HepG2 (cell line): Measurements from ENCODE around the gene JAG1. TPM values are rescaled to one million over a fixed set of nuclear protein-coding genes. Genes with fewer than 3 reads are reported as not detected.

Source experiments
- ATAC-seq: fragments of 200-7000 bp; cut with Tn5 transposase; 3 replicates; pipeline ENCODE4 v1.9.1; 2020; ENCODE audit warnings: mild to moderate bottlenecking, moderate library complexity
- BruUV-seq: library from RNA; stranded (reverse); fragments of 400-500 nt; replicated peaks from 2 replicates; lab custom pipeline; 2021; lab: Mats Ljungman, UMichigan
- CTCF ChIA-PET: fragments of 300-600 bp; formaldehyde crosslinking; extraction: SDS; loops from one replicate; lab custom pipeline; 2021; ENCODE audit warnings: low total read pairs, inconsistent platforms, low intra/inter-chr PET ratio; lab: Yijun Ruan, JAX
- POLR2A ChIA-PET: fragments of 350-600 bp; sonication (Branson Sonifier 250); formaldehyde crosslinking; loops from one replicate; lab custom pipeline; 2020; ENCODE audit warnings: antibody characterized with exemption, inconsistent platforms; lab: Yijun Ruan, JAX
- DNase-seq: peaks from one replicate; pipeline ENCODE4 v3.0.0-alpha.2; 2015; ENCODE audit warnings: low spot score
- FAIRE-seq: peaks from 3 replicates; lab custom pipeline; 2011; peaks lifted over from hg19 to GRCh38; lab: Jason Lieb, UNC
- H2AFZ ChIP-seq: one replicate; pipeline ENCODE4 v1.6.1; 2011; ENCODE audit warnings: low read length, inconsistent platforms
- H3K27ac ChIP-seq: fragments of 300-600 bp; 3 replicates; pipeline ENCODE4 v1.8.0; 2011; ENCODE audit warnings: mixed run types, mild to moderate bottlenecking, mixed read lengths, low read length, inconsistent platforms; ENCODE audit not compliant: insufficient read depth; ENCODE audit errors: extremely low read length
- H3K27me3 ChIP-seq, 2 experiments: fragments of 200-600 bp in 1 of 2; 2 replicates in 1 of 2; 3 replicates in 1 of 2; pipeline versions ENCODE4 v1.6.0 to v1.8.0; 2011; ENCODE audit warnings: low read length in 2 of 2, mild to moderate bottlenecking in 2 of 2, moderate library complexity in 2 of 2, inconsistent platforms in 1 of 2; ENCODE audit not compliant: insufficient read depth in 2 of 2, control insufficient read depth in 1 of 2
- H3K36me3 ChIP-seq, 2 experiments: fragments of 200-600 bp in 1 of 2; replicated peaks in 1 of 2; 2 replicates in 1 of 2; 3 replicates in 1 of 2; pipeline versions ENCODE4 v1.5.1 to v1.8.0; 2011; ENCODE audit warnings: low read length in 2 of 2, inconsistent platforms in 1 of 2; ENCODE audit not compliant: insufficient read depth in 2 of 2, control insufficient read depth in 1 of 2
- H3K4me1 ChIP-seq: 2 replicates; pipeline ENCODE4 v1.5.1; 2012; ENCODE audit warnings: low read length, inconsistent platforms; ENCODE audit not compliant: insufficient read depth
- H3K4me2 ChIP-seq: 2 replicates; pipeline ENCODE4 v1.6.0; 2011; ENCODE audit warnings: low read depth, low read length, inconsistent platforms
- H3K4me3 ChIP-seq, 3 experiments: fragments of 200-600 bp in 1 of 3; sonication (generic), shearing (Covaris generic) in 1 of 3; replicated peaks in 1 of 3; 2 replicates each; pipeline ENCODE4 v1.5.1; 2011 to 2016; ENCODE audit warnings: low read length in 3 of 3, inconsistent platforms in 2 of 3, low read depth in 2 of 3, mild to moderate bottlenecking in 2 of 3, control low read depth in 1 of 3, mixed read lengths in 1 of 3; ENCODE audit not compliant: insufficient read depth in 1 of 3
- H3K79me2 ChIP-seq: one replicate; pipeline ENCODE4 v1.6.1; 2011; ENCODE audit warnings: low read length, inconsistent platforms; ENCODE audit not compliant: insufficient read depth
- H3K9ac ChIP-seq: 2 replicates; pipeline ENCODE4 v1.6.0; 2011; ENCODE audit warnings: mild to moderate bottlenecking, low read depth, low read length, inconsistent platforms; ENCODE audit not compliant: insufficient read depth
- H3K9me3 ChIP-seq: 2 replicates; pipeline ENCODE4 v1.5.1; 2012; ENCODE audit warnings: mild to moderate bottlenecking, low read length
- H4K20me1 ChIP-seq: 2 replicates; pipeline ENCODE4 v1.6.0; 2011; ENCODE audit warnings: inconsistent platforms, mild to moderate bottlenecking, low read length, moderate library complexity; ENCODE audit not compliant: insufficient read depth
- CREB1 ChIP-seq, 2 experiments: fragments of 450-650 bp in 1 of 2; IDR thresholded peaks; 2 replicates each; pipeline ENCODE4 v1.6.1; 2016 to 2017; ENCODE audit warnings: control low read depth in 1 of 2, mild to moderate bottlenecking in 1 of 2, missing compliant biosample characterization in 1 of 2, missing genetic modification characterization in 1 of 2
- FOSL1 ChIP-seq: sonication (generic); formaldehyde crosslinking; IDR thresholded peaks from 2 replicates; pipeline ENCODE4 v1.9.0; 2021; ENCODE audit warnings: missing genetic modification reagents, borderline replicate concordance
- HNRNPL ChIP-seq: fragments of 200-400 bp; formaldehyde crosslinking; IDR thresholded peaks from 2 replicates; pipeline ENCODE4 v1.6.1; 2017; ENCODE audit warnings: mild to moderate bottlenecking, low read depth, low read length
- MAFK ChIP-seq, 2 experiments: IDR thresholded peaks in 1 of 2; conservative IDR thresholded peaks in 1 of 2; 2 replicates each; pipeline ENCODE4 v1.6.1; 2011; ENCODE audit warnings: improper control_type of control experiment in 2 of 2, low read length in 2 of 2
- NCOA5 ChIP-seq: sonication (generic); formaldehyde crosslinking; IDR thresholded peaks from 2 replicates; pipeline ENCODE4 v1.4.0; 2020; ENCODE audit warnings: missing genetic modification reagents
- NR2C2 ChIP-seq: sonication (generic); formaldehyde crosslinking; IDR thresholded peaks from 2 replicates; pipeline ENCODE4 v1.4.0; 2020; ENCODE audit warnings: missing genetic modification reagents, mild to moderate bottlenecking, moderate library complexity, borderline replicate concordance
- POLR2A ChIP-seq, 2 experiments: IDR thresholded peaks; 2 replicates each; pipeline ENCODE4 v1.6.1; 2011; ENCODE audit warnings: low read depth in 2 of 2, low read length in 2 of 2, mild to moderate bottlenecking in 1 of 2, moderate library complexity in 1 of 2; ENCODE audit not compliant: insufficient read depth in 1 of 2
- TBP ChIP-seq: sonication (generic); formaldehyde crosslinking; IDR thresholded peaks from 2 replicates; pipeline ENCODE4 v1.5.0; 2020; ENCODE audit warnings: missing genetic modification reagents
- ZNF510 ChIP-seq: sonication (generic); formaldehyde crosslinking; IDR thresholded peaks from 2 replicates; pipeline ENCODE4 v1.4.0; 2020; ENCODE audit warnings: low read depth, mild to moderate bottlenecking, missing genetic modification reagents
- WGBS: methylation state at CpG from one replicate; pipeline ENCODE4 v1.1.6; 2017; ENCODE audit warnings: low lambda C conversion rate; 5-methylcytosine and 5-hydroxymethylcytosine counted together
- in situ Hi-C: cut with HindIII; loops from 2 replicates; pipeline ENCODE4 v1.10.0; 2017; ENCODE audit warnings: low pct_unique_long_range_greater_than_20kb; ENCODE audit not compliant: extremely low pct_ligation_motif_present
- intact Hi-C: fragments of 100-400 bp; cut with micrococcal nuclease; formaldehyde crosslinking; loops from one replicate; pipeline ENCODE4 v1.10.0; 2022; ENCODE audit not compliant: unreplicated experiment
- polyA plus RNA-seq, 8 experiments: library from polyadenylated mRNA; depleted of rRNA in 3 of 8; stranded (reverse) in 7 of 8; unstranded in 1 of 8; fragments of >200 nt; fragmentation: Illumina TruSeq in 4 of 8; extraction: Trizol in 4 of 8; gene quantifications; 2 replicates each; pipeline versions ENCODE4 v1.2.1 to v1.2.3, GENCODE V29; 2011 to 2016; ENCODE audit warnings: low read depth in 4 of 8, missing spikeins in 1 of 8, mixed read lengths in 1 of 8; ENCODE audit not compliant: insufficient read depth in 1 of 8
- total RNA-seq, 5 experiments: library from RNA; depleted of rRNA; stranded (reverse); fragments of >200 nt; fragmentation: Illumina TruSeq; extraction: Trizol; gene quantifications; 2 replicates each; pipeline ENCODE4 v1.2.3, GENCODE V29; 2016; ENCODE audit warnings: low read depth in 1 of 5
- TF ChIP-seq, protein P1 (sequence below): sonication (generic); formaldehyde crosslinking; IDR thresholded peaks from 2 replicates; pipeline ENCODE4 v1.8.0; 2022; ENCODE audit warnings: low read depth, missing genetic modification reagents
- TF ChIP-seq, protein P2 (sequence below): sonication (generic); formaldehyde crosslinking; IDR thresholded peaks from 2 replicates; pipeline ENCODE4 v1.8.1; 2023; ENCODE audit warnings: mild to moderate bottlenecking, inconsistent platforms, moderate library complexity, missing genetic modification reagents, borderline replicate concordance

The JAG1 gene
- total and polyA plus RNA-seq, 2 of the 13 experiments (the other 11 are each of a cell fraction or from before 2014, with no cell fraction given): 47.1 to 56.3 TPM

DNA sequence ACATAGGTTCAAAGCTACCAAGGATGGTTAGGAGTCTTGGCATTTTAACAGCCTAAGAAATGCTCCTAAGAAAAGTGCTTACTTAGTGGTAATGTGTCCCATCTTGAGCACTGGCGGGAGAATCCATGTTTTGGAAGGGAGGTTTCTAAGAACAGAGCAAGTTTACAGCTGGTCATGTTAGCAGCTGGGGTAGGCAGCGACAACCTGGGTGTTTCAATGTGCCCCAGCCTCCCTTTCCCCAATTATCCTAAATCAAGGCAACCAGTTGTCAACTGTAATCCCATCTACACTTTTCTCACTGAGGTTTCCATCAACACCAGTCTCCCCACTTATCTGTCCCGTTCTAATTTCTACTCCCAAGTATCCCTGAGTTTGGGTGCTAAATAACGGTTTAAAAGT, 1.6 kb upstream of the JAG1 start:
- H3K36me3 ChIP-seq: peaks cover 0 to 3% of the 10 kb centered on the region in 2 experiments; a peak in 2 of 5 replicates
- H3K4me3 ChIP-seq: peak overlapping the region; percentile 85 to 94 (median 91)
- H3K79me2 ChIP-seq: peaks cover 33% of the 10 kb centered on the region
- DNase-seq (no peak), FAIRE-seq (no peak), ATAC-seq (no peak)
- ChIA-PET CTCF (interaction anchor here (1.5 kb wide), 1 partner anchor 530 kb away, joined by 3 read pairs; no protein-coding TSS in a partner anchor), POLR2A (interaction anchor here (1.0 to 5.6 kb wide), 16 partner anchors 8 to 592 kb away, joined by 3 to 104 read pairs (median 12); partner anchors contain the start of genes MKKS and SLX4IP)
- no peak overlapping the region for H2AFZ ChIP-seq
- no TSS peak for BruUV-seq
- 92% methylated on average over 4 of the region's 4 CpGs for WGBS
- intact Hi-C loops (loop anchor here (2.0 to 10.0 kb wide), 4 partner anchors 149 to 869 kb away; no protein-coding TSS in a partner anchor), in situ Hi-C loops (no loop called here)
- TF ChIP-seq ZNF510 (CRISPR knock-in tag) (no peak), POLR2A (IDR thresholded peaks at IDR 0.05; ENCODE audit: insufficient read depth in 1 of 2, low read depth in 2 of 2, low read length in 2 of 2) (0 out of 4 replicates have a peak, but pooled peaks of 1 of the 2 experiments have one; percentile 13), CREB1 (IDR thresholded peaks at IDR 0.05) (no peak), CREB1 (CRISPR knock-in tag; IDR thresholded peaks at IDR 0.05) (no peak), FOSL1 (CRISPR knock-in tag) (0 out of 2 replicates have a peak, but pooled peaks have one; percentile 0), NR2C2 (no peak), NCOA5 (no peak), MAFK (conservative IDR thresholded peaks at IDR 0.05 in 1 of 2, IDR thresholded peaks at IDR 0.05 in 1 of 2; ENCODE audit: low read length in 2 of 2) (peak in 1 of 2 experiments; percentile 44; a peak in 2 of 4 replicates), TBP (CRISPR knock-in tag) (no peak), HNRNPL (no peak)
- TF ChIP-seq, protein P1, sequence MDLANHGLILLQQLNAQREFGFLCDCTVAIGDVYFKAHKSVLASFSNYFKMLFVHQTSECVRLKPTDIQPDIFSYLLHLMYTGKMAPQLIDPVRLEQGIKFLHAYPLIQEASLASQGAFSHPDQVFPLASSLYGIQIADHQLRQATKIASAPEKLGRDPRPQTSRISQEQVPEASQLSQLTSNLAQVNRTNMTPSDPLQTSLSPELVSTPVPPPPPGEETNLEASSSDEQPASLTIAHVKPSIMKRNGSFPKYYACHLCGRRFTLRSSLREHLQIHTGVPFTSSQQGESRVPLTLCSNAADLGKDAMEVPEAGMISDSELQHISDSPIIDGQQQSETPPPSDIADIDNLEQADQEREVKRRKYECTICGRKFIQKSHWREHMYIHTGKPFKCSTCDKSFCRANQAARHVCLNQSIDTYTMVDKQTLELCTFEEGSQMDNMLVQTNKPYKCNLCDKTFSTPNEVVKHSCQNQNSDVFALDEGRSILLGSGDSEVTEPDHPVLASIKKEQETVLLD: no peak
- TF ChIP-seq, protein P2, sequence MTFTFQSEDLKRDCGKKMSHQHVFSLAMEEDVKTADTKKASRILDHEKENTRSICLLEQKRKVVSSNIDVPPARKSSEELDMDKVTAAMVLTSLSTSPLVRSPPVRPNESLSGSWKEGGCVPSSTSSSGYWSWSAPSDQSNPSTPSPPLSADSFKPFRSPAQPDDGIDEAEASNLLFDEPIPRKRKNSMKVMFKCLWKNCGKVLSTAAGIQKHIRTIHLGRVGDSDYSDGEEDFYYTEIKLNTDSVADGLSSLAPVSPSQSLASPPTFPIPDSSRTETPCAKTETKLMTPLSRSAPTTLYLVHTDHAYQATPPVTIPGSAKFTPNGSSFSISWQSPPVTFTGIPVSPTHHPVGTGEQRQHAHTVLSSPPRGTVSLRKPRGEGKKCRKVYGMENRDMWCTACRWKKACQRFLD (CRISPR knock-in tag): no peak
- H3K27ac ChIP-seq: peak overlapping the region; percentile 89
- H3K4me1 ChIP-seq: peaks cover 24% of the 10 kb centered on the region
- peak overlapping the region; percentile 95 for H3K9ac ChIP-seq
- no peaks in the 10 kb centered on the region for H3K9me3 ChIP-seq
- peaks cover 9% of the 10 kb centered on the region; the same call in 1 of the 2 replicates for H4K20me1 ChIP-seq
- H3K4me2 ChIP-seq: peak overlapping the region; percentile 96
- no peaks in the 10 kb centered on the region; a peak in 1 of 5 replicates for H3K27me3 ChIP-seq
